KOPT-K1 (cell line): ENCODE data around the gene GNA15.
"Not testable (repeated sequence)": the region's sequence is repeated elsewhere in the genome, so short reads cannot be mapped to it uniquely, and the experiment has no call there.

Experiments
- H3K27ac ChIP-seq: fragments of 200-600 bp; sonication (generic); 2 replicates; pipeline ENCODE4 v1.5.1; 2016; ENCODE audit warnings: antibody characterized with exemption, mild to moderate bottlenecking, low read depth, low read length; ENCODE audit not compliant: poor library complexity, severe bottlenecking
- H3K36me3 ChIP-seq: fragments of 200-600 bp; sonication (generic); 2 replicates; pipeline ENCODE4 v1.5.1; 2017; ENCODE audit warnings: antibody characterized with exemption, mild to moderate bottlenecking, low read length, moderate library complexity; ENCODE audit not compliant: insufficient read depth
- H3K9me3 ChIP-seq: fragments of 200-600 bp; sonication (generic); 2 replicates; pipeline ENCODE4 v1.5.1; 2017; ENCODE audit warnings: antibody characterized with exemption, low read length, mild to moderate bottlenecking; ENCODE audit not compliant: insufficient read depth, poor library complexity, severe bottlenecking

GNA15 gene

DNA sequence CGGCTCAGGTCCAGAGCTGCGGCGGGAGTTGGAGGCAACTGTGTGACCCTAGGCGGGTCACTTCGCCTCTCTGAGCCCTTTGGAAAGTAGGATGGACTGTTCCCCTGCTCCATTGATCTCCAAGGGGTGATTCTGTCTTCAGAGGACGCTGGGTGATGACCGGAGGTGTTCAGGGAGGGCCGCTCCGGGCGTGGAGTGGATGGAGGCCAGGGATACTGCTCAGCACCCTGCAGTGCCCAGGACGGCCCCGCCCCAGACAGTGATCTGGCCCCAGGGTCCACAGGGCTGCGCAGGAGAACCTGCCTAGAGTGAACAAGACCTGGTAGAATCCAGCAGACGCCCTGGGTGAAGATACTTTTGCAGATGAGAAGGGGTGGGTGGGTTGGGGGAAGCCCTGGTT lies 56.9 kb downstream of the GNA15 start:
- no peaks in the 10 kb centered on the region for H3K9me3 ChIP-seq
- peaks cover 81% of the 10 kb centered on the region for H3K36me3 ChIP-seq
- H3K27ac ChIP-seq: no peak overlapping the region

- Histone ChIP-seq H3K9me3 (no peaks in the 10 kb centered on the region), H3K36me3 (peaks cover 82% of the 10 kb centered on the region), H3K27ac (no peak overlapping the region)
Measured at GRCh38 chr19:3193256-3194105, 57.6 kb downstream of the GNA15 start.

DNA sequence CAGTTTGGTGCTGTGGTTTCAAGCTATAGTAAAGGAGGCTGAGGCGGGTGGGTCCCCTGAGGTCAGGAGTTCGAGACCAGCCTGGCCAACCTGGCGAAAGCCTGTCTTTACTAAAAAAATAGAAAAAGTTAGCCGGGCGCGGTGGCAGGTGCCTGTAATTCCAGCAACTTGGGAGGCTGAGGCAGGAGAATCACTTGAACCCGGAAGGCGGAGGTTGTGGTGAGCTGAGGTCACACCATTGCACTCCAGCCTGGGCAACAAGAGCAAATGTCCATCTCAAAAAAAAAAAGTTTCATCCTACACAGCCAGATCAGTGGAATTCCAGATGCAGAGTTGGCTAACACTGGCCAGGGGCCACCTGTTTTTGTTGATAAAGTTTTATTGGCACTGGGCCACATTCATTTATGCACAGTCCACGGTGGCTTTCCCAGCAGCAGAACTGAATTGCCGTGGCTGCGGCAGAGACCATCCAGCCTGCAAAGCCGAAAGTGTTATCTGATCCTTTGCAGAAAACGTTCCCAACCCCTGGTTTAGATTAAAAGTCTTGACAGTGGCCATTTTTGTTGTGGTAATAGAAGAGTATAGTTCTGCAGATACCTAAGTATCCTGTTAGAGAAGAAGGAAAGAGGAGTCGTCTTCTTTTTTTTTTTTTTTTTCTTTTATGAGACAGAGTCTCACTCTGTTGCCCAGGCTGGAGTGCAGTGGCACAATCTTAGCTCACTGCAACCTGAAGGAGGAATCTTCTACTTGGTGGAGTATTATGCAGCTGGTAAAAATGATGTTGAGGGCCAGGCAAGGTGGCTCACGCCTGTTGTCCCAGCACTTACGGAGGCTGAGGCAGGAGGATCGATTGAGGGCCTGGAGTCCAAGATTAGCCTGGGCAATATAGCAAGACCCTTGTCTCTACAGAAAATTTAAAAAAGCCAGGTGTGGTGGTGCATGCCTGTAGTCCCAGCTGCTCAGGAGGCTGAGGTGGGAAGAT lies 58.6 kb downstream of the GNA15 start:
- no peaks in the 10 kb centered on the region for H3K9me3 ChIP-seq
- H3K27ac ChIP-seq: no peak overlapping the region
- H3K36me3 ChIP-seq: peaks cover 82% of the 10 kb centered on the region

GRCh38 chr19:3196064-3196932 lies 60.5 kb downstream of the GNA15 start:
- peaks cover 71% of the 10 kb centered on the region for H3K36me3 ChIP-seq
- H3K27ac ChIP-seq: no peak overlapping the region
- no peaks in the 10 kb centered on the region for H3K9me3 ChIP-seq

DNA sequence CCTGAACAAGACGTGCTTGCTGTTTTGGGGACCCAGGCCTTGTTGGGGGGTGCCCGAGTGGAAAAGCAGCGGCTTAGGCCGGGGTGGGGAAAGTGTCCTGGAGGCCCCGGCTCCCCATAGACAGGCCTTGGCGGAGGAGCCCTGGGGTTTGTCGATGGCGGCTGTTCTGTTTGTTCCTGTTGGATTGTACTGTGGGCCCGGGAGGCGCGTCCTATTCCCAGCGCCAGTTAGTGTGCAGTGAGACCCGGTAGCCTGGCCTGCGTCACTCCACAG lies 61.0 kb downstream of the GNA15 start:
- peaks cover 70% of the 10 kb centered on the region for H3K36me3 ChIP-seq
- H3K27ac ChIP-seq: no peak overlapping the region
- H3K9me3 ChIP-seq: no peaks in the 10 kb centered on the region

DNA sequence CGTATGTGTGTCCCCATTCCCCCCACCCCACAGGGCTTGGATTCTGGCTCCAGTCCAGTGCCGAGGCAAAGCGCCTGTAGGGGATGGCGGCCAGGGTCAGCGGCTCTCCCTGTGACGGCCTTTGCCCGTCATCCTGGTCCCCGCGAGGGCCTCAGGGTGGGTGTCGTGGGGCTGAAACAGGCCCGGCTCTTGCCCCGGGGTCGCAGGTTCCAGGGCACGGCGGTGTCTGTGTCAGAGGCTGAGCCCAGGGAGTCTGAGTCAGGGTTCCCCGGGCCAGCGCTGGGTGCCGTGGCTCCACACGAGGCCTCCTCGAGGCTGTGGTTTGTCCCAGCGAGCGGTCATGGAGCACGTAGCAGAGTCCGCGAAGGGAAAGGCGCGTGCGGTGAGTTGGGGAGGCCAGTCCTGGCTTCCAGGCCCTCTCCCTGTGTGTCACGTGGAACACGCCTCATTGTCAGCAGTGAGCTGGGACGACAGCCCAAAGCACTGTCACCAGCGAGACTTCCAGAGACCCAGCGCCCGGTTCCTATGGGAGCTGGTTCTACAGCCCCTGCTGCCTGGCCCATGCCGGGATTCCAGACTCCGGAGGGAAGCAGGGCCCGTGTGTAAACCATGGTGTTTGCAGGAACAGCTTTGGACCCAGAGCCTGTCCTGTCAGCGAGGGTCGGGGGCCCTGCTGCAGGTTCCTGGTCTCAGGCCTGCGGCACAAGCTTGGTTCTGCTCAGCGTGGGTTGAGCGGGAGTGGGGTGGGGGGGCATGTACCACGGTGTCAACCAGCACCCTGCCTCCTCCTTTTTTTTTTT lies 63.3 kb downstream of the GNA15 start:
- Histone ChIP-seq H3K27ac (no peak overlapping the region), H3K36me3 (peaks cover 76% of the 10 kb centered on the region), H3K9me3 (no peaks in the 10 kb centered on the region)

GRCh38 chr19:3201072-3201700 lies 65.4 kb downstream of the GNA15 start:
- Histone ChIP-seq H3K9me3 (no peaks in the 10 kb centered on the region), H3K27ac (no peak overlapping the region), H3K36me3 (peaks cover 76% of the 10 kb centered on the region)

DNA sequence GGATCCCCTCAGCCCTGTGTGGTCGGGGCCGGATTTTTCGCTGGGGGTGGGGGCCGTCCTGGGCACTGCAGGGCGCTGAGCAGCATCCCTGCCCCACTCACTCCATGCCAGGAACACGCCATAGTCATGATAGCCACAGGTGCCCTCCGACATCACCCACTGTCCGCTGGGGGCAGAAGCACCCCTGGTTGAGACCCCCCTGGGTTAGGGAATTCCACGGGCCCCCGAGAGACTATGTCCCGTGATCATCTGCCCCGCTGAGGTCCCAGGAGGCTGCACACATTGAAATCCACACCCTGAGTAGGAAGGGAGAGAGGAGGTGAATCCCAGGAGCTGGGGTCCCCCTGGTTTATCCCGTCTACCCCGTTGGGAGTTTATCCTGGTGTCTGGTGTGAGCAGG lies 66.1 kb downstream of the GNA15 start:
- Histone ChIP-seq H3K27ac (no peak overlapping the region), H3K36me3 (peaks cover 75% of the 10 kb centered on the region), H3K9me3 (no peaks in the 10 kb centered on the region)

DNA sequence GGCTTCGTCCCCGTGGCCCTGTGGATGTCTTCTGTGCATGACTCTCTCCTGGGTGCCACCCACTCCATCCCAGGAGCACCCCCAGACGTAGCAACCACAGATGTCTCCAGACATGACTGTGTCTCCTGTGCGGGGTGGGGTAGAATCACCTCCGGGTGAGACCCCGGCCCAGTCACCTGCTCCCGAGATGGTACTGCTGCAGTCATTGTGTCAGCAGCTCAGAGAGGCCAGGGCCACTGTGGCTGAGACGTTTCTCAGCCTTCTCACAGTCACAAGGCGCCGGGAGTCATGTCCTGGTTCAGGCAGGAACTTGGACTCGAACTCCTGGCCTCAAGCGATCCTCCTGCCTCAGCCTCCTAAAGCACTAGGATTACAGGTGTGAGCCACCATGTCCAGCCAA lies 66.5 kb downstream of the GNA15 start:
- Histone ChIP-seq H3K9me3 (no peaks in the 10 kb centered on the region), H3K36me3 (peaks cover 76% of the 10 kb centered on the region), H3K27ac (no peak overlapping the region)

DNA sequence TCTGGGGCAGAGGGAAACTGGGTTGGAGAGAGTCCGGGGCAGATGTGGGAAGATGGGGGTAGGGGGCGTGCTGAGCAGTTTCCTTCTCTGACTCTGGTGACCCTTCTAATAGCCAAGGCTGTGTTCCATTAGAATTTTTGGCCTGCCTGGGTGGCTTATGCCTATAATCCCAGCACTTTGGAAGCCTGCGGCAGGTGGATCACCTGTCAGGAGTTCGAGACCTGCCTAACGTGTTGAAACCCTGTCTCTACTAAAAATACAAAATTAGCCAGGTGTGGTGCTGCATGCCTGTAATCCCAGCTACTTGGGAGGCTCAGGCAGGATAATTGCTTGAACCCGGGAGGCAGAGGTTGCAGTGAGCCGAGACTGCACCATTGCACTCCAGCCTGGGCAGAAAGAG lies 67.1 kb downstream of the GNA15 start:
- H3K36me3 ChIP-seq: peaks cover 79% of the 10 kb centered on the region
- not testable (repeated sequence) for H3K9me3 ChIP-seq, H3K27ac ChIP-seq

DNA sequence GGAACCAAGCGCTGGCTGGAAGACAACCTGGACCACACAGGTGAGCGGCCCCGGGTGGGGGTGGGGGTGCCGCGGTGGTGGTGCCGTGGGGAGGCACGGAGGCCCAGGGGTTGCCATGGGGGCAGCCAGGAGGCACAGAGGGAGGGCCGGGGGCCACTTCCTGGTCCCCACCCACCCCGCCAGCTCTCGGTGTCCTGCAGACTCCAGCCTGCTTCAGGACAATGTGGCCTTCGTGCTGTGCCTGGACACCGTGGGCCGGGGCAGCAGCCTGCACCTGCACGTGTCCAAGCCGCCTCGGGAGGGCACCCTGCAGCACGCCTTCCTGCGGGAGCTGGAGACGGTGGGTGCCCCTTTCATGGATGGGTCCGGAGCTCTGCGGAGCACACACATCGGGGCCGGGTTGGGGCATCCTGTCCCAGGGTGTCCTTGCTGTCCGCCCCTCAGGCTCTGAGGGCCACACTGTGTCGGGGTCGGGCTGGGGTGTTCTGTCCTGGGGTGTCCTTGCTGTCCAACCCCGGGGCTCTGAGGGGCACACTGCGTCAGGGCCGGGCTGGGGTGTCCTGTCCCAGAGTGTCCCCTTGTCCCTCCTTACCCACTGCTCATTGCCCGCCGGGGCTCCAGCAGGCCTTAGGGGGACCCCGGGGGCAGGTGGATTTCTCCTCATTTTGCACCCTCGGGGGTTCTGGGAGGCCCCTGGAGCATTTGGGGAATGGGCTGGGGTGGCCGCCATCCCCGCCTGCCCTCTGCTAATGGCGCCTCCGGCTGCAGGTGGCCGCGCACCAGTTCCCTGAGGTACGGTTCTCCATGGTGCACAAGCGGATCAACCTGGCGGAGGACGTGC lies 68.2 kb downstream of the GNA15 start:
- H3K36me3 ChIP-seq: peaks cover 80% of the 10 kb centered on the region
- H3K27ac ChIP-seq: no peak overlapping the region
- no peaks in the 10 kb centered on the region for H3K9me3 ChIP-seq

DNA sequence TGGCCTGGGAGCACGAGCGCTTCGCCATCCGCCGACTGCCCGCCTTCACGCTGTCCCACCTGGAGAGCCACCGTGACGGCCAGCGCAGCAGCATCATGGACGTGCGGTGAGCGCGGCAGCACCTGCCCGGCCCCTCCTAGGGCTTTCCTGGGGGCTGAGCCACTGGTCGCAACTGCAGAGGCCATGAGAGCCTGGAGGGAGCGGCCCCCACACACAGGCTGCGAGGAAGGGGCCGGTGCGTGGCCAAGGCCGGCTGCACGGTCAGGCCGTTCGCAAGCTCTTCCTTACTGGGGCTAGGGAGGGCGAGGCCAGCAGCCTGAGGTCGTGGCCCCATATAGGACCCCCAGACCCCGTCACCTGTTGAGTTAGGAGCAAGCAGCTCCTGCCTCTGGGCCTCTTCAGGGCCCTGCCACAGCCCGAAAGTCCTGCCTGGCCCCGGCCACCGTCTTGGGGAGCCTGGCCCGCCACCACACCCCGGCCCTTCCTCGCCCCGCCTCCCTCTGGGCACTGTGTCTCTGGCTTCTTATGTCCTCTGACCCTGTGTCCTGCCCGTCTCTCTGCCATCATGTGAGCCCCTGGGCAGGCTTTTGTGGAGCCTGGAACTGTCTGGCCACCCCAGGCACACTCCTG lies 68.9 kb downstream of the GNA15 start:
- Histone ChIP-seq H3K27ac (no peak overlapping the region), H3K9me3 (no peaks in the 10 kb centered on the region), H3K36me3 (peaks cover 82% of the 10 kb centered on the region)
